Stimulated activated CD4-positive, alpha-beta T cell treated with anti-CD3 and anti-CD28 coated beads, Interleukin-2, amount 100 ng/mL, for 48 hours (primary cell): ENCODE measurements around the gene RPP25.
A peak's percentile ranks its signal among the peaks of the same experiment; 100 is the strongest.

Source experiments
- DNase-seq, 2 donors: peaks; one replicate each; pipeline ENCODE4 v3.0.0-alpha.2; 2020

The RPP25 gene

GRCh38 chr15:74956648-74957475, at the start of gene RPP25:
Gene RPP25, minus strand, starts transcription at chr15:74956772. Its CDS starts 189 bp downstream, at chr15:74956583.
- peak; percentile 72 for DNase-seq

GRCh38 chr15:75002398-75002797, 45.8 kb upstream of the RPP25 start:
- DNase-seq: no peak

GRCh38 chr15:75001310-75001709, 44.7 kb upstream of the RPP25 start:
- no peak for DNase-seq

GRCh38 chr15:74997543-74997942, 41.0 kb upstream of the RPP25 start:
- no peak for DNase-seq

GRCh38 chr15:74997141-74997540, 40.6 kb upstream of the RPP25 start:
- DNase-seq: no peak

GRCh38 chr15:74995779-74996765, 39.5 kb upstream of the RPP25 start:
- DNase-seq: no peak

- peak; percentile 93 to 96 for DNase-seq
Measured at GRCh38 chr15:74995182-74995778, 38.7 kb upstream of the RPP25 start, which contains the start of gene SCAMP5. Gene SCAMP5, plus strand, starts transcription at chr15:74995563. Its CDS starts 16,277 bp downstream, at chr15:75011840.

- DNase-seq: no peak
Measured at GRCh38 chr15:74994685-74995084, 38.1 kb upstream of the RPP25 start.

GRCh38 chr15:74994236-74994635, 37.7 kb upstream of the RPP25 start:
- no peak for DNase-seq

- DNase-seq: no peak
Measured at GRCh38 chr15:74992619-74993018, 36.0 kb upstream of the RPP25 start.

GRCh38 chr15:74989527-74989926, 33.0 kb upstream of the RPP25 start:
- no peak for DNase-seq

- peak in 1 of 2 donors; percentile 22 for DNase-seq
Measured at GRCh38 chr15:74988007-74988800, 31.6 kb upstream of the RPP25 start.

GRCh38 chr15:74983725-74984231, 27.2 kb upstream of the RPP25 start:
- peak; percentile 43 to 49 for DNase-seq

GRCh38 chr15:74982183-74982582, 25.6 kb upstream of the RPP25 start:
- no peak for DNase-seq

GRCh38 chr15:74978503-74978902, 21.9 kb upstream of the RPP25 start:
- peak; percentile 40 to 46 for DNase-seq

- DNase-seq: no peak
Measured at GRCh38 chr15:74978077-74978476, 21.5 kb upstream of the RPP25 start.

- peak in 1 of 2 donors; percentile 24 for DNase-seq
Measured at GRCh38 chr15:74977599-74977998, 21.0 kb upstream of the RPP25 start.

- DNase-seq: no peak
Measured at GRCh38 chr15:74976159-74976558, 19.6 kb upstream of the RPP25 start.

- DNase-seq: no peak
Measured at GRCh38 chr15:74967670-74968069, 11.1 kb upstream of the RPP25 start.

- no peak for DNase-seq
Measured at GRCh38 chr15:74964794-74965193, 8.2 kb upstream of the RPP25 start.

- no peak for DNase-seq
Measured at GRCh38 chr15:74963213-74963612, 6.6 kb upstream of the RPP25 start.

- DNase-seq: no peak
Measured at GRCh38 chr15:74962671-74963070, 6.1 kb upstream of the RPP25 start.
